NT2/D1 (cell line): ENCODE results near the gene CCDC97.

ENCODE experiments used
- DNase-seq: peaks from one replicate; pipeline ENCODE4 v3.0.0-alpha.2; 2011; ENCODE audit warnings: low read depth, low spot score
- H3K27me3 ChIP-seq: 2 replicates; pipeline ENCODE4 v1.6.0; 2011; ENCODE audit warnings: mild to moderate bottlenecking; ENCODE audit not compliant: insufficient read length, insufficient read depth
- H3K36me3 ChIP-seq: 2 replicates; pipeline ENCODE4 v1.6.1; 2011; ENCODE audit warnings: mild to moderate bottlenecking, low read length, mixed read lengths; ENCODE audit not compliant: insufficient read depth, insufficient read length
- H3K4me1 ChIP-seq: 2 replicates; pipeline ENCODE4 v1.5.1; 2011; ENCODE audit not compliant: insufficient read depth, insufficient read length
- H3K4me3 ChIP-seq: 2 replicates; pipeline ENCODE4 v1.5.1; 2011; ENCODE audit warnings: low read depth; ENCODE audit not compliant: insufficient read length
- H3K9ac ChIP-seq: 2 replicates; pipeline ENCODE4 v1.6.0; 2011; ENCODE audit warnings: low read depth; ENCODE audit not compliant: insufficient read length
- H3K9me3 ChIP-seq: 2 replicates; pipeline ENCODE4 v1.5.1; 2011; ENCODE audit warnings: mild to moderate bottlenecking, low read length; ENCODE audit not compliant: insufficient read depth
- SUZ12 ChIP-seq: IDR thresholded peaks from 2 replicates; pipeline ENCODE4 v1.6.1; 2011; ENCODE audit not compliant: insufficient read length, insufficient read depth; ENCODE audit errors: extremely low read depth
- YY1 ChIP-seq: IDR thresholded peaks from 2 replicates; pipeline ENCODE4 v1.6.1; 2011; ENCODE audit not compliant: insufficient read length, insufficient read depth
- ZNF274 ChIP-seq: IDR thresholded peaks from 2 replicates; pipeline ENCODE4 v1.6.1; 2011; ENCODE audit warnings: mild to moderate bottlenecking, low read depth, low read length

Gene CCDC97

DNA sequence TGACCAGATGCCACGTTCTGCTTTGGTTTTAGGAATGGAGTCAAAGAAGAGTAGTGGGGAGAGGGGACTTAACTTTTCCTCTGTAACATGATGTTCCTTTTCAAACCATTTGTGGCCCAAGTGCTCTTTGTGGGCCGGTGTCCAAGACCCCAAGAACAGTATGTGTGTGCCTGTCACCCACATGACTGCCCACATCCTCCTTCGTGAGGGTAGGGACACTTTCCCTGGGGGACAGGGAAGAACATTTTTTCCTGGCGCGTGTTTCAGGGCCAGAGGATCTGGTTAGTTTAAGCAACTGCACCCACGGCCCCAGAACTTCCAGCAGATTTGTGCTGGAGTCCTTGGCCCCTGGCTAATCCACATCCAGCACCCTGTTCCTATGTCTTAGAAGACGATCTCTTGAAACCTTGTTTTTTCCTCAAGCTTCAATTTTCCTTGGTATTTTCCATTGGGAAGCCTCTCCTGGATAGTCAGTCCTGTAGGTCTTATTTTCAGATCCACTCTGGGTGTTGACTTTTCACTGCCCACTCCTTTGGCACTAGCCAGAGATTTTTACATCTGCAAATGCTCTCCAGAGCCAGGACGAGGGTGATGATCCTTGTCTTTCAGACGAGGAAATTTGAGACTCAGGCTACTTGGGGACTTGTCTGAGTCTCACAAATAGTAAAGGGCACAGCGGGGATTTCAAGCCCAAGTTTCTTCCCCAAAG, 10.8 kb upstream of the CCDC97 start:
- H3K9me3 ChIP-seq = no peaks in the 10 kb centered on the region
- TF ChIP-seq YY1 = no peak
- TF ChIP-seq ZNF274 = no peak
- no peak for TF ChIP-seq SUZ12
- no peak overlapping the region for H3K9ac ChIP-seq
- no peak for DNase-seq
- H3K4me1 ChIP-seq = no peaks in the 10 kb centered on the region
- H3K36me3 ChIP-seq = peaks cover 97% of the 10 kb centered on the region
- H3K27me3 ChIP-seq = no peaks in the 10 kb centered on the region
- no peak overlapping the region for H3K4me3 ChIP-seq

GRCh38 chr19:41299755-41300089, 10.2 kb upstream of the CCDC97 start:
- no peak for TF ChIP-seq YY1
- no peak for TF ChIP-seq SUZ12
- TF ChIP-seq ZNF274 = no peak
- Histone ChIP-seq H3K4me1 (no peaks in the 10 kb centered on the region), H3K27me3 (no peaks in the 10 kb centered on the region), H3K4me3 (no peak overlapping the region), H3K9me3 (no peaks in the 10 kb centered on the region), H3K36me3 (peaks cover 97% of the 10 kb centered on the region), H3K9ac (no peak overlapping the region)
- DNase-seq = no peak

DNA sequence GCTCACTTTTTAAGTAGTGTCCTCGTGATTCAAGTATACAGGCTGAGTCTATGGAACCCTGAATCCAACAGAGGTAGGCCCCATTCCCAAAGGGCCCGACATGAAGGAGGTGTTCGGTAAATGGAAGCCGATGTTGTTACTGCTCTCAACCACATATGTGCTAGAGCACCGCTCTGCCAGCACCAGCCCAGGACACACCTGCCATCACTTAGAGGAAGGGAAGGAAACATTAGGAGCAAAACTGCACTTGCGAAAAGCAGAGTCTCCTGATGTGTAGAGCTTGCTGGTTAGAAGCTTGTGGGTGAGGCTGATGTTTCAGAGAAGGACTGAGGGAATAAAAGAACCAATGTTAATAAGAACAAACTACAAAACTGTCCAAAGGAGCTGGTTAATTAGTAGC, 9.4 kb upstream of the CCDC97 start:
- no peak overlapping the region for H3K9ac ChIP-seq

GRCh38 chr19:41302624-41303351, 7.2 kb upstream of the CCDC97 start:
- H3K36me3 ChIP-seq = peaks cover 96% of the 10 kb centered on the region
- H3K4me1 ChIP-seq = no peaks in the 10 kb centered on the region
- no peak for DNase-seq
- H3K9me3 ChIP-seq = no peaks in the 10 kb centered on the region
- TF ChIP-seq ZNF274 (no peak), SUZ12 (no peak), YY1 (no peak)
- H3K9ac ChIP-seq = no peak overlapping the region
- no peaks in the 10 kb centered on the region for H3K27me3 ChIP-seq
- H3K4me3 ChIP-seq = no peak overlapping the region

More for the DNA sequence above, 9.4 kb upstream of the CCDC97 start:
- no peaks in the 10 kb centered on the region for H3K4me1 ChIP-seq
- H3K27me3 ChIP-seq = no peaks in the 10 kb centered on the region
- no peak for DNase-seq
- H3K36me3 ChIP-seq = peaks cover 97% of the 10 kb centered on the region
- no peaks in the 10 kb centered on the region for H3K9me3 ChIP-seq
- TF ChIP-seq YY1 (no peak), SUZ12 (no peak), ZNF274 (no peak)
- no peak overlapping the region for H3K4me3 ChIP-seq

- H3K27me3 ChIP-seq = no peaks in the 10 kb centered on the region
- DNase-seq = no peak
- H3K9me3 ChIP-seq = no peaks in the 10 kb centered on the region
- peaks cover 87% of the 10 kb centered on the region for H3K36me3 ChIP-seq
- H3K9ac ChIP-seq = no peak overlapping the region
- TF ChIP-seq SUZ12 (no peak), YY1 (no peak), ZNF274 (no peak)
- H3K4me1 ChIP-seq = peaks cover 3% of the 10 kb centered on the region
- H3K4me3 ChIP-seq = no peak overlapping the region
Measured at GRCh38 chr19:41303954-41304353, 6.0 kb upstream of the CCDC97 start.

DNA sequence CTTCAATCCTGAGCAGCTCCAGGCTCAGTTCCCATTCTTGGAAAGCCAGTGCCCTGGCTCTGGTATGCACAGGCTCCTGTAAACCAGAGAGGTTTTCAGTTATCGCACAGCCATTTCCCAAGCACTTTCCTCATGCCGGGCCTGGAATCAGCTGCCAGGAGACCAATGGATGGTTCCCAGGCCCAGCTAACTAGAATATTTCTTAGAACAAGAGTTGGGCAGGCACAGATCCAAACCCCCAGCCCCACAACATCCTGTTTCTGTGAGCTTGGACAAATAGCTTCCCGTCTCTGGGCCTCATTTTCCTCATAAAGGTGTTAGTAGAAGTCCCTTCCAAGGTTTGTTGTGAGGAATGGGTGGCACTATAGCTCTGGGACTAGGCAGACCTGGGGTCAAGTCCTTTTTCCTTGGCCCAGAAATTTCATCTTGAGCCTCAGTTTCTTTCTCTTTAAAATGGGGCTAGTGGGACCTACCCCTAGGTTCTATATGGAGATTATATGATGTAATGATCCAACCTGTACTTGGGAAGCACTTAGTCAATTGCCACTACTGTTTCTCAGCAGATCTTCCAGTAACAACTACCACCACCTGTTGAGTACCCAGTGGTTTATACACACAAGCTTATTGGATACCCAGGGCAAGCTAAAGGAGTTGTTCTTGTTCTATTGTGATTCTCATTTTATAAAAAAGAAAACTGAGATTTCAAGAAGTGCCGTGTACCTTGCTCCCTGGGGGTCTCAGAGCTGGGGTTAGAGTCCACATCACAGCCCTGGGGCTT, 5.1 kb upstream of the CCDC97 start:
- no peak overlapping the region for H3K9ac ChIP-seq
- H3K36me3 ChIP-seq = peaks cover 77% of the 10 kb centered on the region
- peaks cover 5% of the 10 kb centered on the region for H3K4me1 ChIP-seq
- DNase-seq = no peak
- no peaks in the 10 kb centered on the region for H3K27me3 ChIP-seq
- H3K4me3 ChIP-seq = no peak overlapping the region
- TF ChIP-seq SUZ12 (no peak), YY1 (no peak), ZNF274 (no peak)
- no peaks in the 10 kb centered on the region for H3K9me3 ChIP-seq
